DND-41 (cell line): Measurements from ENCODE around the gene PRPF6.

Experiments used
- EZH2 ChIP-seq: IDR thresholded peaks from 3 replicates; pipeline ENCODE4 v1.6.1; 2012; ENCODE audit warnings: borderline replicate concordance, low read depth, mild to moderate bottlenecking, moderate library complexity, low read length, inconsistent platforms; ENCODE audit not compliant: severe bottlenecking
- TF ChIP-seq, protein P1 (sequence below): IDR thresholded peaks from 2 replicates; pipeline ENCODE4 v1.5.1; 2012; ENCODE audit warnings: borderline replicate concordance, low read length, moderate library complexity, mild to moderate bottlenecking; ENCODE audit not compliant: poor library complexity, severe bottlenecking; ENCODE audit errors: extremely low read depth

DNA sequence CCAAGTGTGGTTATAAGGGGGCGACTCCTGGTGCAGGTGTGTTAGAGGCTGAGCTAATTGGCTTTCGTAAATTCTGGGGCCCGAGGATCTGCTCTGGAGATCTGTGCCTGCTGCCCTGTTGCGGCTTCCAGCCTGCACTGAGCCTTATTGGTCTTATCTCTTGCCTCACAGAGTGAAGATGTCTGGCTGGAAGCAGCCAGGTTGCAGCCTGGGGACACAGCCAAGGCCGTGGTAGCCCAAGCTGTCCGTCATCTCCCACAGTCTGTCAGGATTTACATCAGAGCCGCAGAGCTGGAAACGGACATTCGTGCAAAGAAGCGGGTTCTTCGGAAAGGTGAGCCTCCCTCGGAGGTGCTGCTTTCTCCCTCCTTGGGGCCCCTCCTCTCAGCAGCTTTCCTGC lies 20.0 kb downstream of the PRPF6 start:
- TF ChIP-seq, protein P1, sequence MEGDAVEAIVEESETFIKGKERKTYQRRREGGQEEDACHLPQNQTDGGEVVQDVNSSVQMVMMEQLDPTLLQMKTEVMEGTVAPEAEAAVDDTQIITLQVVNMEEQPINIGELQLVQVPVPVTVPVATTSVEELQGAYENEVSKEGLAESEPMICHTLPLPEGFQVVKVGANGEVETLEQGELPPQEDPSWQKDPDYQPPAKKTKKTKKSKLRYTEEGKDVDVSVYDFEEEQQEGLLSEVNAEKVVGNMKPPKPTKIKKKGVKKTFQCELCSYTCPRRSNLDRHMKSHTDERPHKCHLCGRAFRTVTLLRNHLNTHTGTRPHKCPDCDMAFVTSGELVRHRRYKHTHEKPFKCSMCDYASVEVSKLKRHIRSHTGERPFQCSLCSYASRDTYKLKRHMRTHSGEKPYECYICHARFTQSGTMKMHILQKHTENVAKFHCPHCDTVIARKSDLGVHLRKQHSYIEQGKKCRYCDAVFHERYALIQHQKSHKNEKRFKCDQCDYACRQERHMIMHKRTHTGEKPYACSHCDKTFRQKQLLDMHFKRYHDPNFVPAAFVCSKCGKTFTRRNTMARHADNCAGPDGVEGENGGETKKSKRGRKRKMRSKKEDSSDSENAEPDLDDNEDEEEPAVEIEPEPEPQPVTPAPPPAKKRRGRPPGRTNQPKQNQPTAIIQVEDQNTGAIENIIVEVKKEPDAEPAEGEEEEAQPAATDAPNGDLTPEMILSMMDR, result no peak
- no peak for TF ChIP-seq EZH2
